ENCODE measurements around the gene PAQR6. TPM values are rescaled to one million over a fixed set of nuclear protein-coding genes. Genes with fewer than 3 reads are reported as not detected.
A peak's percentile ranks its signal among the peaks of the same experiment; 100 is the strongest.

Gene PAQR6
- total and polyA plus RNA-seq, 2 of the 4 experiments (the other 2 are of a cell fraction), result under 0.01 to 0.67 TPM

GRCh38 chr1:156241926-156242325 lies 5.9 kb downstream of the PAQR6 start, which contains the start of gene BGLAP:
BGLAP (plus strand) TSS chr1:156242184; CDS start chr1:156242232, 48 bp downstream.
- H2AK5ac ChIP-seq (ENCODE audit: low read depth, low read length), result no peak within 1 kb of the TSS
- POLR2A ChIA-PET (ENCODE audit: unreplicated experiment), result no interaction called here
- WGBS, 2 experiments (ENCODE audit: extremely low coverage in 2 of 2, insufficient read length in 1 of 2), result 96% methylated on average over 4 of the region's 14 CpGs; no CpG with 5 or more reads in 1 of the 2 experiments
- H3K4me1 ChIP-seq (ENCODE audit: control insufficient read depth, insufficient read depth, low read length), result peaks cover 2% of the 10 kb centered on the region; the same call in 1 of the 2 replicates
- peak within 1 kb of the TSS; percentile 5 for H2AK9ac ChIP-seq (replicated peaks; ENCODE audit: low read depth, low read length, poor library complexity)
- in situ Hi-C loops (cut with MboI; ENCODE audit: low sequenced_read_pairs) (no loop called here), dilution Hi-C loops (cut with HindIII; ENCODE audit: low sequenced_read_pairs, unreplicated experiment) (no loop called here), intact Hi-C loops (cut with micrococcal nuclease) (no loop called here)
- H3K27ac ChIP-seq (ENCODE audit: insufficient read depth, low read length), result no peak within 1 kb of the TSS
- no peak within 1 kb of the TSS for H3K4me3 ChIP-seq (ENCODE audit: insufficient read depth, low read depth, low read length)
- H4K91ac ChIP-seq (ENCODE audit: insufficient read depth, low read depth, low read length), result no peak within 1 kb of the TSS
- ATAC-seq (ENCODE audit: low read depth) (no peak), DNase-seq (no peak)
- no peak within 1 kb of the TSS for H3K18ac ChIP-seq (ENCODE audit: low read depth, low read length)
- H3K9ac ChIP-seq (ENCODE audit: low read depth, low read length), result no peak within 1 kb of the TSS
- no peaks in the 10 kb centered on the region; the same call in 1 of the 2 replicates for H4K20me1 ChIP-seq (ENCODE audit: insufficient read depth, low read length)
- peaks cover 12% of the 10 kb centered on the region; the same call in 1 of the 2 replicates for H3K27me3 ChIP-seq (ENCODE audit: control insufficient read depth, insufficient read depth, low read length)
- no peaks in the 10 kb centered on the region for H3K79me1 ChIP-seq (ENCODE audit: low read depth in 1 of 2, low read length in 2 of 2)
- H2BK20ac ChIP-seq (ENCODE audit: low read depth, low read length), result no peak within 1 kb of the TSS
- TF ChIP-seq RAD21 (IDR thresholded peaks at IDR 0.05; ENCODE audit: low read length), result no peak
- TF ChIP-seq RFX5 (IDR thresholded peaks at IDR 0.05; ENCODE audit: low read depth, low read length), result no peak
- no peak for TF ChIP-seq MXI1 (IDR thresholded peaks at IDR 0.05; ENCODE audit: borderline replicate concordance, low read depth, low read length)
- TF ChIP-seq USF2 (IDR thresholded peaks at IDR 0.05; ENCODE audit: low read depth, low read length), result no peak
- TF ChIP-seq CEBPB (IDR thresholded peaks at IDR 0.05; ENCODE audit: low read depth, low read length), result no peak
- TF ChIP-seq SMC3 (IDR thresholded peaks at IDR 0.05; ENCODE audit: low read depth, low read length), result no peak
- TF ChIP-seq FOS (IDR thresholded peaks at IDR 0.05; ENCODE audit: low read depth, low read length), result no peak
- H4K8ac ChIP-seq (ENCODE audit: low read depth in 2 of 2, low read length in 2 of 2), result no peak within 1 kb of the TSS
- H3K4ac ChIP-seq (ENCODE audit: low read depth, low read length), result no peak within 1 kb of the TSS
- no peak within 1 kb of the TSS for H3K23ac ChIP-seq (ENCODE audit: low read depth, low read length)
- H3K9me1 ChIP-seq (ENCODE audit: insufficient read depth, low read length), result peaks cover 5% of the 10 kb centered on the region; the same call in 1 of the 2 replicates
- no peaks in the 10 kb centered on the region for H3K9me3 ChIP-seq (ENCODE audit: control insufficient read depth, insufficient read depth, low read length)
- H3K14ac ChIP-seq (replicated peaks; ENCODE audit: low read depth, low read length), result no peak within 1 kb of the TSS
- no peak within 1 kb of the TSS for H3K56ac ChIP-seq (ENCODE audit: extremely low read depth, insufficient read depth, low read length)
- BruUV-seq (replicated peaks), result no TSS peak
- no peak within 1 kb of the TSS for H2AFZ ChIP-seq (replicated peaks; ENCODE audit: low read length, poor library complexity)
- CTCF ChIA-PET, result no interaction called here
- H4K5ac ChIP-seq (ENCODE audit: low read depth, low read length), result no peak within 1 kb of the TSS
- H2BK15ac ChIP-seq (ENCODE audit: low read depth, low read length), result no peak within 1 kb of the TSS
- H2BK120ac ChIP-seq (ENCODE audit: low read depth, low read length), result no peak within 1 kb of the TSS
- H2BK5ac ChIP-seq (ENCODE audit: low read depth, low read length, poor library complexity, severe bottlenecking), result no peak within 1 kb of the TSS
- H3K4me2 ChIP-seq (ENCODE audit: low read depth, low read length), result no peak within 1 kb of the TSS
- H3K36me3 ChIP-seq (ENCODE audit: control insufficient read depth, insufficient read depth, low read length), result peaks cover 20% of the 10 kb centered on the region
